Measurements from ENCODE around the gene RGR.

DNA sequence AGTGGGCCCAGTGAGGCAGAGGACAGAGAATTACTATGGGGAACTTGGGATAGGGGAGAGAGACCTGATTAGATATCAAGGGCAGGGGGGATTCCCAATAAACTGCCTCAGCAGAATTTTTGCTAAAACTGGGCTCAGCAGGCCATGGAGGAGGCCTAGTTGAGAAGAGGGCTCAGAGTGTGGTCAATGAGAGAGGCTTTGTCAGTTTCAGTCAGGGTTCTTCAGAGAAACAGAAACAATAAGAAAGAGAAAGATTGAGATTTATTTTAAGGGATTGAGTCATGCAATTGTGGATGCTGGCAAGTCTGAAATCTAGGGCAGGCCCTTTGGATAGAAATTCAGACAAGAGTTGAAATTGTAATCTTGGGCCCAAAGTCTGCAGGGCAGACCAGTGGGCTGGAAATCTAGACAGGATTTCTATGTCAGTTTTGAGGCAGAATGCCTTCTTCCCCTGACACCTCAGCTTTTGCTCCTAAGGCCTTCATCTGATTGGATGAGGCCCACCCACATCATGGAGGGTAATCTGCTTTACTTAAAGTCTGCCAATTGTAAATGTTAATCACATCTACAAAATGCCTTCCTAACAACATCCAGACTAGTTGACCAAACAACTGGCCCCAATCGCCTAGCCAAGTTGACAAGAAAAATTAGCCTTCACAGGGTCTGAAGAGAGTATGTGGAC, 50.1 kb downstream of the RGR start:
- TF ChIP-seq CTCF (conservative IDR thresholded peaks at IDR 0.05 in 1 of 2, IDR thresholded peaks at IDR 0.05 in 1 of 2; ENCODE audit: low read depth in 1 of 2, low read length in 2 of 2) (no peak), EZH2 (IDR thresholded peaks at IDR 0.05; ENCODE audit: low read length, missing control alignments) (no peak)

All from fibroblast of lung (primary cell).